Loucy (cell line): ENCODE data around the gene PTPRQ.

Source experiments
- EZH2phosphoT487 ChIP-seq: fragments of 200-600 bp; IDR thresholded peaks from 2 replicates; pipeline ENCODE4 v1.6.1; 2018; ENCODE audit warnings: antibody characterized with exemption, mild to moderate bottlenecking, moderate library complexity, borderline replicate concordance
- TF ChIP-seq, protein P1 (sequence below): fragments of 200-600 bp; sonication (generic); conservative IDR thresholded peaks from 2 replicates; pipeline ENCODE4 v1.5.1; 2014; ENCODE audit warnings: mild to moderate bottlenecking, antibody characterized with exemption, low read length

DNA sequence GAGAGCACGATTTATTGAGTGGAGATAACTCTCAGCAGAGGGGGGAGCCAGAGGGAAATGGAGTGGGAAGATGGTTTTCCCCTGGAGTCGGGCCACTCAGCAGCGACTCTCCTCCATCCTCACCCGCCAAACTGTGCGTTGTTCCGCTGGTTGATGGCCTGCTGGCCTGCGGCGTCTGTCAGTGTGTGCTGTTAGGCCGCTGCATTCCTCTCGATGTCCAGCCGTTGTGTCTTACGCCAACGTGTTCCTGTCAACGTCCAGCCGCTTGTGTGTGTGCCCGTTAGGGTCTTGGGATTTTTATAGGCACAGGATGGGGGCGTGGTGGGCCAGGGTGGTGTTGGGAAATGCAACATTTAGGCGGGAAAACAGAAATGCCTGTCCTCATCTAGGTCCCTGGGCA lies 69.2 kb downstream of the PTPRQ start:
- TF ChIP-seq, protein P1, sequence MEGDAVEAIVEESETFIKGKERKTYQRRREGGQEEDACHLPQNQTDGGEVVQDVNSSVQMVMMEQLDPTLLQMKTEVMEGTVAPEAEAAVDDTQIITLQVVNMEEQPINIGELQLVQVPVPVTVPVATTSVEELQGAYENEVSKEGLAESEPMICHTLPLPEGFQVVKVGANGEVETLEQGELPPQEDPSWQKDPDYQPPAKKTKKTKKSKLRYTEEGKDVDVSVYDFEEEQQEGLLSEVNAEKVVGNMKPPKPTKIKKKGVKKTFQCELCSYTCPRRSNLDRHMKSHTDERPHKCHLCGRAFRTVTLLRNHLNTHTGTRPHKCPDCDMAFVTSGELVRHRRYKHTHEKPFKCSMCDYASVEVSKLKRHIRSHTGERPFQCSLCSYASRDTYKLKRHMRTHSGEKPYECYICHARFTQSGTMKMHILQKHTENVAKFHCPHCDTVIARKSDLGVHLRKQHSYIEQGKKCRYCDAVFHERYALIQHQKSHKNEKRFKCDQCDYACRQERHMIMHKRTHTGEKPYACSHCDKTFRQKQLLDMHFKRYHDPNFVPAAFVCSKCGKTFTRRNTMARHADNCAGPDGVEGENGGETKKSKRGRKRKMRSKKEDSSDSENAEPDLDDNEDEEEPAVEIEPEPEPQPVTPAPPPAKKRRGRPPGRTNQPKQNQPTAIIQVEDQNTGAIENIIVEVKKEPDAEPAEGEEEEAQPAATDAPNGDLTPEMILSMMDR, result no peak
- TF ChIP-seq EZH2phosphoT487, result no peak
